GM18517 (cell line): ENCODE measurements around the gene CEMP1.
"Not testable (repeated sequence)": the region's sequence is repeated elsewhere in the genome, so short reads cannot be mapped to it uniquely, and the experiment has no call there.

ENCODE experiments used
- ATAC-seq: cut with Tn5 transposase; IDR thresholded peaks from one replicate; pipeline ENCODE4 v1.9.1; 2021; ENCODE audit warnings: mild to moderate bottlenecking, moderate library complexity; ENCODE audit not compliant: unreplicated experiment

CEMP1 gene, protein sequence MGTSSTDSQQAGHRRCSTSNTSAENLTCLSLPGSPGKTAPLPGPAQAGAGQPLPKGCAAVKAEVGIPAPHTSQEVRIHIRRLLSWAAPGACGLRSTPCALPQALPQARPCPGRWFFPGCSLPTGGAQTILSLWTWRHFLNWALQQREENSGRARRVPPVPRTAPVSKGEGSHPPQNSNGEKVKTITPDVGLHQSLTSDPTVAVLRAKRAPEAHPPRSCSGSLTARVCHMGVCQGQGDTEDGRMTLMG

DNA sequence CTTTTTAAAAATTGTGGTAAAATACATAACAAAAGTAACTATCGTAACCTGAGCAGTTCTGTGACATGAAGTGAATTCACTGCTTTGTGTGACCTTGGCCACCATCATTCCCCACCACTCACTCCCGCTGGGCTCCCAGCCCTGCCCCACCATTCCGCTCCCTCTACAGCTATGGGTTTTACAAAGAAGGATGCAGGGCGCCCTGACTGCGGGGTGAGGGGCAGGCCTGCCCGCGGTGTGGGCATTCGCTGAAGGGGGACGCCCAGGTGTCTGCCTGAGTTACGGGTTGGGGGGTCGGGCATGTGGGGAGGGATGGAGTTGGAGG is at the start of gene CEMP1:
Gene CEMP1 (minus strand): TSS at position 38 of the 325 bp plus-strand sequence. CDS start 335 bp downstream, outside the sequence.
- no peak for ATAC-seq

DNA sequence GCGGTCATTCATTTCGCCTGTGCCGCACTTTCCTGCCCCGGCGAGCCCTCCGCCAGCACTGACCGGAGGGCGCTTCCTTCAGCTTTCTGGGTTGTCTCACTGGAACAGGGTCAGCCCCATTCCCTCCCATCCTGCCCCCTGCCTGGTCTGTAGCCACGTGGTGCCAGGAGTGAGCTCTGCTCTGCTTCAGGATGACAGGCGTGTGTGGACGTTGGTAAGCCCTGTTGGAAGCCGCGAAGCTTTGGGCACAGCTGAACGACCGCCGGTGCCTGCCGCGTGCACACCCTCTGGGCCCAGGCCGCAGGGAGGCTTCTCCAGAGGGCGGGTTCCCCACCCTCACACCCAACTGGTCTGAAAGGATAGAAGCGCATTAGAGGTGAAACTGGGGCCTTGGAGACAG is 49.6 kb upstream of the CEMP1 start:
- ATAC-seq = not testable (repeated sequence)

DNA sequence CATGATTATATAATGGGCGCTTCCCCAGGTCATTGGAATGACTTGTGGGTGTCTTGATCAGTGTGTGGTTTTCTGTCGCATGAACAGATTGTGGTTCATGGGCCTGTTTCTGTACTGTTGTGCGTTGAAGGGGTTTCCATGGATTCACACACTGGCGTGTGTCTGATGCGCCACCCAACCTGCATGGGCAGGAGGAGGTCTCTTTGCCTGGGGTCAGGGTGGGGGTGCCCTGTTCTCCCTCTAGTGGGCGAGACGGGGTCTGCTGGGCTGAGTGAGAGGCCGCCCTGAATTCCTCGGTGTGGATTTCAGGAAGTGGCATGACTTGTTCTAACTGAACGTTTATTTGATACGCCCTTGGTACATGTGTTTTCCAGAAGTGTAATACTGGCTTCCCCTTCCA is 48.9 kb upstream of the CEMP1 start:
- ATAC-seq = not testable (repeated sequence)

DNA sequence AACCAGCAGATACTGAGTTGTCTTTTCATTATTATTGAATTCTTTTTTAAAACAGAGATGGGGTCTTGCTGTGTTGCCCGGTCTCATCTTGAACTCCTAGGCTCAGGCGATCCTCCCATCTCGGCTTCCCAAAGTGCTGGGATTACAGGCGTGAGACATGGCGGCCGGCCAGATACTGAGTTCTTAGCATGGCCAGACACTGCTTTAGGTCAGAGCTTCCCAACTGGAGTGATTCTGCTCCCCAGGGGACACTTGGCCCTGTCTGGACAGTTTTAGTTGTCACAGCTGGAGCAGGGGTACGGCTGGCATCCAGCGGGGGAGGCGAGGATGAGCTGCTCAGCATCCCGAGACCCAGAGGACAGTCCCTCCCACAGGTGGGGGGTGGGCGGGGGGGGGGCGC is 47.7 kb upstream of the CEMP1 start:
- not testable (repeated sequence) for ATAC-seq

DNA sequence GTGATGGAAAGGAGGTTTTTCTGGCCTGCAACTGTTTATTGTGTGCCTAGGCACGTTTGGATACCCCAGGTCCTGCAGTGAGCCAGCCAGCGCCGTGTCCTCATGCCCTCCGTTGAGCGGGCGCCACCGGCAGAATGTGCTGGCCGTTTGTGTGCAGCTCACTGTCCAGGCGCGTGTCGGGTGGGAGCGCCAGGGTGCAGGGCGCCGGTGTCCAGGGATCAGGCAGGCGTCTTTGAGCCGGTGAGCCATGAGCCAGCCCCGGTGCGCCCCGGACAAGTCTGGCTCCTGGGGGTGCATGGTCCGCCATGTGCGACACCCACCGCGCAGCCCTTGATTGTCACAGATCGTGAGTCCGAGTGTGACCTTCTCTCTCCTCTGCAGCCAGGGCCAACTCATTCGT is 45.8 kb upstream of the CEMP1 start:
- ATAC-seq = not testable (repeated sequence)

DNA sequence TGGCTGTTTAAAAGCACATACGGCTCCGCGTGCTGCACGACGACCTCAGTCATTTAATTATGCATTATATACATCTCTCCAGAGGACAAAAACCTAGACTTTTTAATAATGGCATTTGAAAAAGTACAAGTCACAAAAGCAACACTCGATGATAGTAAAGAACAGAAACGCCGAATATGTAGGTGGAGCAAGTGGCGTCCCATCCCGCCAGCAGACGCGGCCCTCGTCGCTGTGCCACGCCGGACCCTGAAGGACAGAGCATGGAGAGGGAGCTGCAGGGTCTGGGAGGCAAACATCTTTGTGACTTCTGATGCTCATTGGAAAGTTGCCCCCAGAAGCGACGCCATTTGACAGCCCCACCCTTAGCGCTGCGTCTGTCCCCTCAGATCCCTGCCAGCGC is 44.6 kb upstream of the CEMP1 start:
- not testable (repeated sequence) for ATAC-seq

DNA sequence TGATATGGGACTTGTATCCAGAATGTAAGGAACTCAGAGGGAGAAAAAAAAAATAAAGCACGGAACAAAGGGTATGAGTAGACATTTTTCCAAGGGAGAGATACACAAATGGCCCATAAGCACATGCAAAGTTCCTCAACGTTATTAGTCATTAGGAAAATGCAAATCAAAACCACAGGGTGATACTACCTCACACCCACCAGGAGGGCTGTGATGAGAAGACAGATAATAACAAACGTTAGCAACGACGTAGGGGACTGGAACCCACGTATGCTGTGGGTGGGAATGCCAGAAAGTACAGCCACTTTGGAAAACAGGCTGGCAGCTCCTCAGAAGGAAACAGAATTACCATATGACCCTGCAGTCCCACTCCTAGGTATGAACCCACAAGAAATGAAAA is 41.5 kb upstream of the CEMP1 start:
- ATAC-seq = not testable (repeated sequence)

DNA sequence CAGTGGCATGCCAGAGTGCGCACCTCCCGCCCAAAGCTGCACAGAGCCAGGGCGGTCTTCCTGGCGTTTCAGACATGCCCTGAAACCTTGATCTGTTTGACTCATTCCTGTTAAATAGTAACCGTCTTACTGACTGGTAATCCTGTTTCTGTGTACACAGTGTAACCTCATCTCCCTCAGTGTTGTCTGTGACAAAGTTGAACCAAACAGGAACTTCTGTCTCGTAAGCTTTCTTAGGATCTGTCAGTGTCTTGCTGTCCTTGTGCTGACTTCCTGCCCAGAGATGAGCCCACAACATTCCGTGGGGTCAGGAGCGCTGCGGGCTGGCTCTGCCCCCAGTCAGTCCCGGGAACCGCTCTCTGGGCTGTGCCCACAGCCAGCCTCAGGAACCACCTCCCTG is 37.4 kb upstream of the CEMP1 start:
- ATAC-seq = not testable (repeated sequence)

DNA sequence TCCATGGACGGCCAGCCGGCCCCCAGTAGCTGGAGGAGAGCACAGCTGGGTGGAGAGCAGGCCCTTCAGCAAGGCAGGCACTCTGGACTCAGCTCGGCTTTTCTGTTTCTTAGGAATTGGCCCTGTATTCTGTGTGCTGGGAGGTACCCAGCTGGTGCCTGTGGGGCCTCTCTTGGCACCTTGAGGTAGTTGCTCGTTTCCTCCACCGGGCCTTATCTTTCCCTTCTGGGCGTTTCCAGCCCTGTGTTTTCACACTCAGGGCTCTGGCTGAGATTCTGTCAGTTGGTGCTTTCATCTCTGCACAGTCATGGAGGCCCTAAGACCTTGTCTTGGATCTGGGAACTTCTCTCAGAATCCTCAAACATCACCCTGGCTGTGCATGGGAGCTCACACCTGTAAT is 36.3 kb upstream of the CEMP1 start:
- not testable (repeated sequence) for ATAC-seq

DNA sequence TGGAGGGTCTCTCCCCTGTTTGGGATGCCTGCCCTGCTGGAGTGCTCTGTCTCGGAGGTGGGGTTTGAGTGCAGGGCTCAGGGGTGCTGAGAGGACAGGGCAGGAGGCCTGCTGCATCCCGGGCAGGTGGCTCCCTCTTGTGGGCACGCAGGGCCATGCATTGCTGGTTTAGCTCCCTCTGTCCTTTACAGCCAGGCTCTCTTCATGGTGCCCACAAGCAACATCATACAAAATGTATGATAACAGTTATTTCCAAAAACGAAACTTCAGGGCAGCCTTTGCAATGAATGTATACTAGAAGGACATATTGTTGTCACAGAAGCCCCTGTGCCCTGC is 29.6 kb upstream of the CEMP1 start:
- ATAC-seq = peak; percentile 55

DNA sequence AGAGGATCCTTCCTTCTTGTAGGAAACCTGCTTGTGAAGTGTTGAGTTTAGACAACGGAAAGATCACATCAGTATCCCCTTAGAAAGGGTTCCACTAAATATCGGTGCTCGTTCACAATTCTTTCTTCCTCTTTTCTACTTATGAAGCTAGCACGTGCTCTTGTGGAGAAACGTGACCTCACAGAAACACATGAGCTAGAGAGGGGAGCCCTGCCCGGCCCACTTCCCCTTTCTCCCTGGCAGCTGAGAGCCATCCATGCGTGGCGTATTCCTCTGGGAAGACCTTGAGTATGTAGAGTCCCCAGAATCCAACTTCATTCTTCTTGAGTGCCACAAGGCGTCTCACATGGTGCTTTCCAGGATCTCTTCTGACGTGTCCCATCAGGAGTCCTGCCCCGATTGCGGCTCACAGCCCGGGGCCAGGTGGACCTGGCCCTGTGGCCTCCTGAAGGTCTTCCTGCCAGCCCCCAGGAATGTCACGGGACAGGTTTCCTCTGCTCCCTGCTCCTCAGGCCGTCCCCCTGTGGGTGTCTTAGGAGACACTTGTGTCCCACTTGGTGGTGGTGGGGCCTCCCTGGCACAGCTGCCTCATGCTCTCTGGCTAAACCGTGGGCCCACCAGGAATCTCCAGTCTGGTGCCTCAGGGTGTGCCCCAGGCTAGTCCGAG is 29.1 kb upstream of the CEMP1 start:
- ATAC-seq = peak; percentile 74

DNA sequence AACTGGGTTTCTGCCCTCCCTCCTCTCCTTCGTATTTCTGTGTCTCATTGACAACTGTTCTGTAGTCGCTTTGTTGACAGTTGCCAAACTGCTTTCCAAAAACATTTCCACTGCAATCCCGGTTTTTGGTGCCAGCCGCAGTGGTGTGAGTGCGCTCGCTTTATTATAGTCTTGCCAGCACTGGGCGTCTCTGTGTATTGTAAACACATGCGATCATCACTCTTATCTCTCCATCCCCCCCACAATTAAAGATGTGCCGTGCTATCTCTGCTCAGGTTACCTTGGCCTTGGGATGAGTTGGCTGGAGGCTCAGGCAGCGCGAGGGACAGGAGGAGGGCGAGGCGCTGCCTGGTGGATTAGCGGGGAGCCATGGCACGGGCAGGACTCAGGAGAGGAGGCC is 25.9 kb upstream of the CEMP1 start:
- ATAC-seq = not testable (repeated sequence)

DNA sequence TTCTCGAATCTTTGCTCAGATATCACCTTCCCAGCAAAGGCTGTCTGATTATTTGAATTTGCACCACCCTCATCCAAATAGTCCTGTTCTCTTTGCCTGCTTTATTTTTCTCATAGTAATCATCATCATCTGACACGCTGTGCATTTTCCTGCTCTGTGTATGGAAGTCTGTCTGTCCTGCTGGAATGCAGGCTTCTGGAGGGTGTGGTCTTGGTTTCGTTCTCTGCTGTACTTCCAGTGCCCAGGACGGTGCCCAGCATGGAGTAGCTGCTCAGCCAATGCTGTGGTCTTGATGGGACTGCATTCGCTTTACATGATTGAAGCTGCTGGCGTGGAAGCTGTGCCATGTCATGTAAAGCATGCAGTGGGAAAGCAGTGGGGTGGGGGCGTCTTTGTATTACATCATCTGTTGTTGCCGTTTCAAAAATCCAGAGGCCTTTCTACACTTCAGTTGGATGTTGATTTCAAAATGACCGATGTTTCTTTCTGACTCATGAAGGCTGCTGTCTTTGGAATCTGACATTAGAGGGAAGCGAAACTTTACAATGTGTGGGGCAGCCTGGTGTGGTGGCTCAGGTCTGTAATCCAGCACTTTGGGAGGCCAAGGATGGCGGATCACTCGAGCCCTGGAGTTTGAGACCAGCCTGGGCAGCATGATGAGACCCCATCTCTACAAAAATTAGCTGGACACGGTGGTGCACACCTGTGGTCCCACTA is 23.7 kb upstream of the CEMP1 start:
- ATAC-seq = not testable (repeated sequence)

DNA sequence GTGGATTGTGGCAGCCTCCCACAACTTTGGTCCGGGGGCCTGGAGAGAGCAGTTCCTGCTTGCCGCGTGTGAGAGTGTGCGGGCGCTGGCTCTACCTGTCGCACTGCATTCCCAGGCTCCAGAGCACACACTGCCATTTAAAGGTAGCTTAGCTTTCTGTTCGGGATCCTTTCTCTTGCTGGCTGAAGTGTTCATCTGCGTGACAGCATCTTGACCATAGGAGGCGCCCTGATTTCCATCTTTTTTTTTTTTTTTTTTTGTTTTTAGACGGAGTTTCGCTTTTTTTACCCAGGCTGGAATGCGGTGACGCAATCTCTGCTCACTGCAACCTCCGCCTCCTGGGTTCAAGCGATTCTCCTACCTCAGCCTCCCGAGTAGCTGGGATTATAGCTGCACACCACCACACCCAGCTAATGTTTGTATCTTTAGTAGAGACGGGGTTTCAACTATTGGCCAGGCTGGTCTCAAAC is 20.2 kb upstream of the CEMP1 start:
- not testable (repeated sequence) for ATAC-seq

DNA sequence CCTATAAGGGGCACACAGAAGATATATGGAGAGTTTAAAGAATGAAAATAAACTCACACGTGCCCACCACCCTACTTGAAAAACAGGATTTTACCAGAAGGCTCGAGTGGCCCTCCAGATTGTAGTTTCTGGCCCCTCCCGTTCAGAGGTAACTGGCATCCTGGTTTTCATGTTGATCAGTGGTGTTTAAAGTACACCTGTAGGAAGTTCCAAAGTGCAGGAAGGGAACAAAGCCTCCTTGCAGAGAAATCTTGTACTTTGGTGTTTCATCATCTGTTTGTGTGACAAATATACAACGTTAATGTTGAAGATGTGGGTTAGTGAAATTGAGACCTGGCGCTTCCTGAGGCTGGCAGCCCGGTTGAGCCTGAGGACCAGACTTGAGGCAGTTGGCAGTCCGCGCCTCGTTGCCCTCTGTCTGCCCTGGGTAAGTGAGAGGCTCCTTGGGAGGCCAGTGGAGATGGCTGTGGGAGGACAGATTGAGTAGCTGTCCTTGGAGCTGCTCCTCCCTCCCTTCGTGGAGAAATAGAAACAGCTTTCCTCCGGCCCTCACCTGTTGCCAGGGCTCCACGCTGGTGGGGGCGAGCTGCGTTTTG is 19.2 kb upstream of the CEMP1 start:
- not testable (repeated sequence) for ATAC-seq

DNA sequence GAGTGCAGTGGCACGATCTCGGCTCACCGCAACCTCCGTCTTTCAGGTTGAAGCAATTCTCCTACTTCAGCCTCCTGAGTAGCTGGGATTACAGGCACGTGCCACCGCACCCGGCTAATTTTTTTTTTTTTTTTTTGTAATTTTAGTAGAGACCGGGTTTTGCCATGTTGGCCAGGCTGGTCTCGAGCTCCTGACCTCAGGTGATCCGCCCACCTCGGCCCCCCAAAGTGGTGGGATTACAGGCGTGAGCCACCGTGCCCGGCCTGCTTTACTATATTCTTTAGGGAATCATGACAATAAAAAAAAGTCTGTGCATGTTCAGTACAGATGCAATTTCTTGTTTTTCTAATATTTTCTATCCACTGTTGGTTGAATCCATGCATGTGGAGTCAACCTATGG is 12.6 kb upstream of the CEMP1 start:
- ATAC-seq = not testable (repeated sequence)

DNA sequence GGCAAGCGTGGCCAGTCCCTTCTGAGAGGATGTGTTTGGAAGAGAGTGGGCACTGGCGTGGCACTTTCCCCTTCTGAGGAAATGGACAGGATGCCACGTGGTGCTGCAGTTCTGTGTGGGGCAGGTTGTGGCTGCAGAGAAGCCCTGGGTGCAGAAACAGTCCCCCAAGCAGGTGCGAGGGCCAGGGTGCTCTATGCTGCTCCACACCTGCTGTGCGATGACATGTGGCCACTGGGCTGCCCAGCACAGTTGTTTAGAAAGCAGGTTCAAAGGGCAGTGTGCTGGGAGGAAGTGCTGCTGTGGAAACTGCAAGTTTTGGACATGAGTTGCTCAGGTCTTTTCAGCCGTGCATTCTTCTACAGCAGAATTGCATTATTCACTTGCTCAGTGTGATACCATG is 10.2 kb upstream of the CEMP1 start:
- ATAC-seq = not testable (repeated sequence)

DNA sequence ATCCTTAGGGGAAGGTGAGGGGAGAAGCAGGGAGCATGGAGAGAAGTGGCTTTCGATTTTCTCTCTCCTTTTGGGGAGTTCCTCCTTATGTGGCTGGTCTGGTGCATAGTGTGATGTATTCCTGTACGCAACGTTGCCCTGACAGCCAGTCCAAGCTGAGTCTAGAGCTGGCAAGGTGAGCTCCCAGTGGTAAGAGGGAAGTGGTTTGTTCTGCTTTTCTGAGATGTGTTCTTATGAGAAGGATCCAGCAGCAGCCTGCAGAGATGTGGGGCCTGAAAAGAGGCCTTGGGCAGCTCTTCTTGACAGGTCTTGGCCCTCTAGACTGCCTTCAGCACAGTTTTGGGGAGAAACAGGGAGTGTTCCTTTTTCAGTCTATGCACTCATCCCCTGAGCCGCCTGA is 9.7 kb upstream of the CEMP1 start:
- ATAC-seq = not testable (repeated sequence)

DNA sequence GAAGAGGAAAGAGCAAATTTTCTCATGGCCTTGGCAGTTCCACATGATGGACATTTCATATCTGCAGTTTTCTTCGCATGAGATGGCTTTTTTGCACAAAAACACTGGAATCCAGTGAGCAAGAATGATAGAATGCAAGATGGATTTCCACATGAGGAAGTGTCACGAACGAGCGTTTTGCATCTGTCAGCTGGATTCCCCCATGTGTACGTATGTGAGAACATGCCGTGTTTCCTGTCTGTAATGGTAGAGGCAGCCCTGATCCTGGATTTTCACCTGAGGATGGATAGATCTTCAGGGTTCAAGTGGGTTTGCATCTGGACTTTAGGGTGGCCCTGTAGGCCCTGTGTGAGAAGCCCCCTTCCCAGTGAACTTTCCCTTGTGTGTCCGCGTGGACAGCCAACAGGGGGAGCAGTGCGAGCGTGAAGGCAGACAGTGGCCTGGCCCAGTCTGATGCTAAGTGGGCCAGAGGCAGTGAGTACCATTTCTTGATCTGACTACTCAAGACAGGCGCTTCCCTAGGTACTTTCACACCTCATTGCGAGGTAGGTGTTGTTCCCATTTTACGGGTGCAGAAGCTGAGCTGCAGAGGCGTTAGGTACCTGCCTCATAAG is 8.7 kb upstream of the CEMP1 start:
- not testable (repeated sequence) for ATAC-seq

DNA sequence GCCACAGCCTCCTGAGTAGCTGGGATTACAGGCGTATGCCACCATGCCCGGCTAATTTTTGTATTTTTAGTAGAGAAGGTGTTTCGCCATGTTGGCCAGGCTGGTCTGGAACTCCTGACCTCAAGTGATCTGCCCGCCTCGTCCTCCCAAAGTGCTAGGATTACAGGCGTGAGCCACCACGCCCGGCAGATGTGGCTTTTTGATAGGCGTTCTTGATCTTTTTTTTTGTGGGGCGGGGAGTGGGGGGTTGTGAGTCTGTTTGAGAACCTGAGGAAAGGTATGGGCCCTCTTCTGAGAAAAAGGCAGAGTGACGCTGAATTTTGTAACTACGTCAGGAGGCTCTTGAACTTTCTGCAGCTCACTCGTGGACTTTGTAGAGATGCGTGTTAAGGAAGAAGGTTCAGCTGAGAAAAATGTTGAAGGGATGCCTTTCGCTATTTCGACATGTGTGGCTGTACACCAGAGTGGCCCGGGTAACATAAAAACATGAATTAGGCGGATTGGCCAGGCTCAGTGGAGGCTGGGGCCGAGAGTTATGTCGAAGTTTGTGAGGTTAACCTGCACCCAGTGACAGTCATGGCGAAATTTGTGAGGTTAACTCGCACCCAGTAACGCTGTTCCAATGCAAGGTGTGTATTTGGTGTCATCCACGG is 8.1 kb upstream of the CEMP1 start:
- ATAC-seq = not testable (repeated sequence)
